ENCODE data around the gene MCTP1.

DNA sequence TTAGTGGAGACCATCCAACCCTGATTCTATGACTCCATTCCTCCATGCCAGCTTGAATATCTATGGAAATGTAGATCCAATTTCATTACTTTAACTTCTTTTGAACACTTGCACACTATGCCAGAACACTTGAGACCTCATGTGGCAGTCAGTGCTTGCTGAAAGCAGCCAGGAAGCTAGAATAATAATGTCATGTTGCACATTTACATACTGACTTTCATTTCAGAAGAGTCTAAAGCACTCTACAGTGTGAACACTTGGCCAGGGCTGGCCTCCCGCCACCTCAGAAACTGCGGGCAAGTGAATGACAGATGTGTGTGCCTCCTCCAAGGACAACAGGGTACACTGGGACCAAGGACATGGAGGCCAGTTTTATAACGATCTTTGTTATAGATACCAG lies 569.1 kb downstream of the MCTP1 start:
- TF ChIP-seq, protein P1, sequence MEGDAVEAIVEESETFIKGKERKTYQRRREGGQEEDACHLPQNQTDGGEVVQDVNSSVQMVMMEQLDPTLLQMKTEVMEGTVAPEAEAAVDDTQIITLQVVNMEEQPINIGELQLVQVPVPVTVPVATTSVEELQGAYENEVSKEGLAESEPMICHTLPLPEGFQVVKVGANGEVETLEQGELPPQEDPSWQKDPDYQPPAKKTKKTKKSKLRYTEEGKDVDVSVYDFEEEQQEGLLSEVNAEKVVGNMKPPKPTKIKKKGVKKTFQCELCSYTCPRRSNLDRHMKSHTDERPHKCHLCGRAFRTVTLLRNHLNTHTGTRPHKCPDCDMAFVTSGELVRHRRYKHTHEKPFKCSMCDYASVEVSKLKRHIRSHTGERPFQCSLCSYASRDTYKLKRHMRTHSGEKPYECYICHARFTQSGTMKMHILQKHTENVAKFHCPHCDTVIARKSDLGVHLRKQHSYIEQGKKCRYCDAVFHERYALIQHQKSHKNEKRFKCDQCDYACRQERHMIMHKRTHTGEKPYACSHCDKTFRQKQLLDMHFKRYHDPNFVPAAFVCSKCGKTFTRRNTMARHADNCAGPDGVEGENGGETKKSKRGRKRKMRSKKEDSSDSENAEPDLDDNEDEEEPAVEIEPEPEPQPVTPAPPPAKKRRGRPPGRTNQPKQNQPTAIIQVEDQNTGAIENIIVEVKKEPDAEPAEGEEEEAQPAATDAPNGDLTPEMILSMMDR (conservative IDR thresholded peaks at IDR 0.05; ENCODE audit: low read length), result no peak
- TF ChIP-seq EZH2phosphoT487 (IDR thresholded peaks at IDR 0.05; ENCODE audit: borderline replicate concordance), result no peak
